ENCODE measurements around the gene SNRPA.
A peak's percentile ranks its signal among the peaks of the same experiment; 100 is the strongest.

The SNRPA gene

DNA sequence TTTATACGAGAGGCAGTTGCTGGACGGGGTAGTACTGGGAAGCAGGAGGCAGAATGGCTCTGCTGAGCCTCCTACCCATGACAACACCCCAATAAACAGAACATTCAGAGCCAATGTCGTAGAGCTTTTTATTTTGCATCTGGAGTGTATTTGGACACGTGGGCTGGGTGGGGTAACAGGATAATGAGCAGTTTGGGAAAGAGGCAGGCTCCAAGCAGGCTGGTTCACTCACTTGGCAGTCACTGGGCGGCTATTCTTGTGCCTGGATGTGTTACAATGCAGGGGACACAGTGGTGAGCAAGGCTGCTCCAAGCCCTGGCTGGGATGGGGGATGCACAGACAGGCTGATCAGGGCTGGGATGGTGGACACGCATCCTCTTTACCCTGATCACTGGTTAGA, 10.3 kb upstream of the SNRPA start:
- DNase-seq: no peak
- no peaks in the 10 kb centered on the region for H3K27me3 ChIP-seq (ENCODE audit: insufficient read depth, low read depth, severe bottlenecking)
- no peak overlapping the region for H3K4me3 ChIP-seq (ENCODE audit: low read depth, low read length)
- peaks cover 21% of the 10 kb centered on the region for H3K36me3 ChIP-seq
- TF ChIP-seq, protein P1, sequence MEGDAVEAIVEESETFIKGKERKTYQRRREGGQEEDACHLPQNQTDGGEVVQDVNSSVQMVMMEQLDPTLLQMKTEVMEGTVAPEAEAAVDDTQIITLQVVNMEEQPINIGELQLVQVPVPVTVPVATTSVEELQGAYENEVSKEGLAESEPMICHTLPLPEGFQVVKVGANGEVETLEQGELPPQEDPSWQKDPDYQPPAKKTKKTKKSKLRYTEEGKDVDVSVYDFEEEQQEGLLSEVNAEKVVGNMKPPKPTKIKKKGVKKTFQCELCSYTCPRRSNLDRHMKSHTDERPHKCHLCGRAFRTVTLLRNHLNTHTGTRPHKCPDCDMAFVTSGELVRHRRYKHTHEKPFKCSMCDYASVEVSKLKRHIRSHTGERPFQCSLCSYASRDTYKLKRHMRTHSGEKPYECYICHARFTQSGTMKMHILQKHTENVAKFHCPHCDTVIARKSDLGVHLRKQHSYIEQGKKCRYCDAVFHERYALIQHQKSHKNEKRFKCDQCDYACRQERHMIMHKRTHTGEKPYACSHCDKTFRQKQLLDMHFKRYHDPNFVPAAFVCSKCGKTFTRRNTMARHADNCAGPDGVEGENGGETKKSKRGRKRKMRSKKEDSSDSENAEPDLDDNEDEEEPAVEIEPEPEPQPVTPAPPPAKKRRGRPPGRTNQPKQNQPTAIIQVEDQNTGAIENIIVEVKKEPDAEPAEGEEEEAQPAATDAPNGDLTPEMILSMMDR (IDR thresholded peaks at IDR 0.05; ENCODE audit: low read depth, low read length): no peak
- H3K27ac ChIP-seq: peak overlapping the region; percentile 35
- no peaks in the 10 kb centered on the region for H3K9me3 ChIP-seq (ENCODE audit: severe bottlenecking)

DNA sequence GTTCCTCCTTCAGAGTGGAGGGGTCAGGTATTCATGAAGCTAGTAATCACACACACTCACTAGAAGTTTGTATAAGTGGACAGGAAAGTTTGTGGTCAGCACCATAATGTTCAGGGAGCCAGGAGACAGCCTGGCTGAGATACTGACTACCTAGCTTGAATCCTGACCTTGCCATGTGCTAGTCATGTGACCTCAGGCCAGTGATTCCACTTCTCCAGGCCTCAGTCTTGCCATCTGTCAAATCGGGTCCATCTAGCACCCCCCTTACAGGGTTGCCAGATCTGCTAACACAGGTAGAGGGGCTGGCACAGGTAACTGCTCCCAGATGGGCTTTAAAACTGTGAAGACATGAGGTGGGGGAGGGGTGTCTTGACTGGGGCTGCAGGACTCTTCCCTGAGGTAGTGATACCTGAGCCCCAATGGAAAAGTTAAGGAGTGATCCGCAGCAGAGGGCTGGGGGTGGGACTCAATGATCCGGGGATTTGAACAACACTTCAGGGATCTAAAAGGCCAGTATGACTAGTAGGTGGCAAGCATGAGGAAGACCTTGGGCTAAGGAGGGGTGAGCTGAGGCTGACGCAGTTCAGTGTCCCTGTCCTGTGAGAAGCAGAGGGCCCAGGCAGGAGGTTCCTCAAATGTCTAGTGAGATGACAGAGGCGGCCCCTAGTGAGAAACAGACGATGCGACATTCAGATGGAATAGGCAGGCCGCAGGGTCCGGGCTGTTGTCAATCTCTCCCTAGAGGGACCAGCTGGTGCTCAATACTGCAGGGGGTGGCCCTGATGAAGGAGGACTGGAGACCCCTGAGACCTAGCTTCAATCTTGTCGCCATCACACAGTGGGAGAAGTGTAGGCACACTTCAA, 9.2 kb upstream of the SNRPA start:
- H3K27ac ChIP-seq: no peak overlapping the region
- H3K36me3 ChIP-seq: peaks cover 19% of the 10 kb centered on the region
- H3K27me3 ChIP-seq (ENCODE audit: insufficient read depth, low read depth, severe bottlenecking): no peaks in the 10 kb centered on the region
- H3K4me3 ChIP-seq (ENCODE audit: low read depth, low read length): no peak overlapping the region
- TF ChIP-seq, protein P1 (IDR thresholded peaks at IDR 0.05; ENCODE audit: low read depth, low read length): no peak
- DNase-seq: peak; percentile 43
- no peaks in the 10 kb centered on the region for H3K9me3 ChIP-seq (ENCODE audit: severe bottlenecking)

DNA sequence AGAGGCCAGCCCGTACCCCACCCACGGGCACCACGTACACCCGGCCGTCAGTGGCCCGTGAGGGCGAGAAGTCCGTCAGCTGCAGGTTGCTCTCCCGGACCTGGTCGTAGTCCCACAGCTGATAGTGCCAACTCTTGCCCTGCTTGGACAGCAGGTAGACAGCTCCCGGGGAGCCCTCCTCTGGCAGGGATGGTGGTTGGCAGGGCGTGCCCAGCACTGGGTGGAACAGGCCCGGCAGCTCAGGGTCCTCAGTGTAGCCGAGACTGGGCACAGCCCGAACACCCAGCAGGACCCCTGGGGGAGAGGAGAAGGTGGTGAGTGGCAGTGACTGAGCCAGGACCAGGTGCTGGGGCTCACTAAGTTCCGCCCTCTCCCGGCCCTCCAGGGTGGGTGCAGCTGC, 8.5 kb upstream of the SNRPA start:
- Histone ChIP-seq H3K9me3 (ENCODE audit: severe bottlenecking) (no peaks in the 10 kb centered on the region), H3K27me3 (ENCODE audit: insufficient read depth, low read depth, severe bottlenecking) (no peaks in the 10 kb centered on the region), H3K4me3 (ENCODE audit: low read depth, low read length) (no peak overlapping the region), H3K27ac (no peak overlapping the region), H3K36me3 (peaks cover 12% of the 10 kb centered on the region)
- DNase-seq: no peak
- TF ChIP-seq, protein P1 (IDR thresholded peaks at IDR 0.05; ENCODE audit: low read depth, low read length): no peak

DNA sequence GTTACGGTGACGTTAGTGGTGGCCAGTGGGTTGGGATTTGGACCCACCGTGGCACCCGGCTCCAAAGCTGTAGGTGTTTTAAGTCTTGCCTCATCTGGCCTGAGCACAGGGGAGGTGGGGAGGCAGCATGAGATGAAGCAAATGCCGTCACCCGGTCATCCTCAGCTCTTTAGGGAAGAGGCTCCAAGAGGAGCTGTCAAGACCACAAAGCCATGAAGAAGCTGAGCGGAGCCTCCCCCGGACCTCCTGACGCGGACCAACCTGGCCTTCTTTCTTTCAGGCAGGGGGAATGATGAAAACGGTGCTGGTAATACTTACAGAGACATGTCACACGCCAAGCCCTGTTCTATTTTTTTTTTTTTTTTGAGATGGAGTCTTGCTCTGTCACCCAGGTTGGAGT, 8.1 kb upstream of the SNRPA start:
- Histone ChIP-seq H3K27ac (no peak overlapping the region), H3K36me3 (peaks cover 9% of the 10 kb centered on the region; the same call in 1 of the 2 replicates), H3K27me3 (ENCODE audit: insufficient read depth, low read depth, severe bottlenecking) (no peaks in the 10 kb centered on the region), H3K4me3 (ENCODE audit: low read depth, low read length) (no peak overlapping the region), H3K9me3 (ENCODE audit: severe bottlenecking) (no peaks in the 10 kb centered on the region)
- no peak for DNase-seq
- TF ChIP-seq, protein P1 (IDR thresholded peaks at IDR 0.05; ENCODE audit: low read depth, low read length): no peak

DNA sequence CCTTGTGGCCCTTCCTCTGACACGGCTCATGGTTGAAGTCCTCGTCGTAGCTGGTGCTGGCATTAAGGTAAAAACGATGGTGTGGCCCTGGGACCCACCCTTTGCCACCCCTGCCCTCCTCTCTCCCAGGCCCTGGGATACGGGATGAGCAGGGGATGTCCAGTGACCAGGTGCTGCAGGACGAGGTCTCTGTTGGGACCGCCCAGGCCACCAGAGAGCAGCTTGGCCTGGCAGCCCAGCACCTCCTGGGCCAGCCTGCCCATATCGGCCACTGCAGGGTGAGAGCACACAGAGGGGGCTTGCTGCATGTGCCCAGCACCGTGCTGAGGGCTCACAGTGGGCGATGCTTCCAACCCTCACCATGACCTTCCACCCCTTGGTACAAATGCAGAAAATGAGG, 7.1 kb upstream of the SNRPA start:
- Histone ChIP-seq H3K36me3 (peaks cover 4% of the 10 kb centered on the region; the same call in 1 of the 2 replicates), H3K9me3 (ENCODE audit: severe bottlenecking) (no peaks in the 10 kb centered on the region), H3K27ac (no peak overlapping the region), H3K4me3 (ENCODE audit: low read depth, low read length) (no peak overlapping the region), H3K27me3 (ENCODE audit: insufficient read depth, low read depth, severe bottlenecking) (no peaks in the 10 kb centered on the region)
- TF ChIP-seq, protein P1 (IDR thresholded peaks at IDR 0.05; ENCODE audit: low read depth, low read length): no peak
- no peak for DNase-seq
